OCI-LY3 (cell line): ENCODE data around the gene TAF1B.

ENCODE experiments used
- CTCF ChIP-seq: fragments of 200-600, 300-600 bp; sonication (generic); IDR thresholded peaks from 2 replicates; pipeline ENCODE4 v1.5.1; 2014; ENCODE audit warnings: antibody characterized with exemption, low read length, low read depth
- EZH2phosphoT487 ChIP-seq: fragments of 200-600 bp; shearing (Covaris generic); IDR thresholded peaks from 2 replicates; pipeline ENCODE4 v1.6.1; 2018; ENCODE audit warnings: antibody characterized with exemption, mixed run types, low read depth

GRCh38 chr2:9831670-9832069, 11.6 kb upstream of the TAF1B start:
- TF ChIP-seq CTCF: no peak
- no peak for TF ChIP-seq EZH2phosphoT487
